Measurements from ENCODE around the gene TTC7B.

The TTC7B gene

GRCh38 chr14:90851327-90852036, 35.3 kb upstream of the TTC7B start:
- H3K4me3 ChIP-seq (ENCODE audit: low read depth, low read length): no peak overlapping the region
- DNase-seq (ENCODE audit: low read depth, low spot score): no peak
- no peak for TF ChIP-seq CTCF (IDR thresholded peaks at IDR 0.05; ENCODE audit: insufficient read depth, low read length, missing control alignments)
- CTCF ChIA-PET: no interaction called here
- POLR2A ChIA-PET: no interaction called here

- no peak for TF ChIP-seq CTCF (IDR thresholded peaks at IDR 0.05; ENCODE audit: insufficient read depth, low read length, missing control alignments)
- ChIA-PET POLR2A (no interaction called here), CTCF (interaction anchor here (1.1 kb wide), 1 partner anchor 34 kb away, joined by 3 read pairs; the partner anchor contains the start of gene TTC7B)
- H3K4me3 ChIP-seq (ENCODE audit: low read depth, low read length): no peak overlapping the region
- DNase-seq (ENCODE audit: low read depth, low spot score): no peak
These were observed 34.3 kb upstream of the TTC7B start for GRCh38 chr14:90850487-90850886.

- CTCF ChIA-PET: interaction anchor here (1.1 kb wide), 1 partner anchor 34 kb away, joined by 3 read pairs; the partner anchor contains the start of gene TTC7B
- POLR2A ChIA-PET: no interaction called here
- TF ChIP-seq CTCF (IDR thresholded peaks at IDR 0.05; ENCODE audit: insufficient read depth, low read length, missing control alignments): no peak
- no peak overlapping the region for H3K4me3 ChIP-seq (ENCODE audit: low read depth, low read length)
- DNase-seq (ENCODE audit: low read depth, low spot score): no peak
These were observed 33.7 kb upstream of the TTC7B start for GRCh38 chr14:90849787-90850444.

GRCh38 chr14:90848944-90849731, 32.9 kb upstream of the TTC7B start:
- POLR2A ChIA-PET: no interaction called here
- no peak for TF ChIP-seq CTCF (IDR thresholded peaks at IDR 0.05; ENCODE audit: insufficient read depth, low read length, missing control alignments)
- DNase-seq (ENCODE audit: low read depth, low spot score): no peak
- no peak overlapping the region for H3K4me3 ChIP-seq (ENCODE audit: low read depth, low read length)
- CTCF ChIA-PET: interaction anchor here (1.1 kb wide), 2 partner anchors 33 to 89 kb away, joined by 3 to 4 read pairs; partner anchors contain the start of gene TTC7B

- CTCF ChIA-PET: interaction anchor here (0.6 kb wide), 1 partner anchor 56 kb away, joined by 3 read pairs; no protein-coding TSS in a partner anchor
- DNase-seq (ENCODE audit: low read depth, low spot score): peak; percentile 29
- TF ChIP-seq CTCF (IDR thresholded peaks at IDR 0.05; ENCODE audit: insufficient read depth, low read length, missing control alignments): no peak
These were observed 30.3 kb upstream of the TTC7B start for GRCh38 chr14:90846511-90846910.

GRCh38 chr14:90844321-90844720, 28.1 kb upstream of the TTC7B start:
- POLR2A ChIA-PET: no interaction called here
- CTCF ChIA-PET: interaction anchor here (0.7 kb wide), 1 partner anchor 444 kb away, joined by 3 read pairs; no protein-coding TSS in a partner anchor
- no peak for DNase-seq (ENCODE audit: low read depth, low spot score)
- TF ChIP-seq CTCF (IDR thresholded peaks at IDR 0.05; ENCODE audit: insufficient read depth, low read length, missing control alignments): no peak
- no peak overlapping the region for H3K4me3 ChIP-seq (ENCODE audit: low read depth, low read length)

More at GRCh38 chr14:90846511-90846910, 30.3 kb upstream of the TTC7B start:
- POLR2A ChIA-PET: no interaction called here
- no peak overlapping the region for H3K4me3 ChIP-seq (ENCODE audit: low read depth, low read length)
